Uterus (tissue), 2 donors: ENCODE measurements around the gene GDF9.

Source experiments
- CTCF ChIP-seq, 4 experiments: fragments of 200-600 bp in 2 of 4; fragments of 450-650 bp in 2 of 4; sonication (generic) in 2 of 4; IDR thresholded peaks; one replicate each; pipeline ENCODE4 v1.5.1; 2016 to 2019; ENCODE audit warnings: antibody characterized with exemption in 4 of 4, mild to moderate bottlenecking in 2 of 4, moderate library complexity in 1 of 4
- POLR2A ChIP-seq, 2 donors: fragments of 450-650 bp; IDR thresholded peaks; one replicate each; pipeline ENCODE4 v1.6.1; 2016; ENCODE audit warnings: antibody characterized with exemption in 2 of 2, mild to moderate bottlenecking in 1 of 2, moderate library complexity in 1 of 2

GRCh38 chr5:132856011-132856410, 10.3 kb downstream of the GDF9 start:
- TF ChIP-seq CTCF (IDR thresholded peaks at IDR 0.05) (no peak), POLR2A (IDR thresholded peaks at IDR 0.05) (no peak)
